Left kidney (tissue), 2 donors: Measurements from ENCODE around the gene HCCS. TPM values are rescaled to one million over a fixed set of nuclear protein-coding genes. Genes with fewer than 3 reads are reported as not detected.
A peak's percentile ranks its signal among the peaks of the same experiment; 100 is the strongest.
"Not testable (repeated sequence)": the region's sequence is repeated elsewhere in the genome, so short reads cannot be mapped to it uniquely, and the experiment has no call there.

Source experiments
- DNase-seq: peaks from one replicate; pipeline ENCODE4 v3.0.0-alpha.2; 2013
- polyA plus RNA-seq: library from polyadenylated mRNA; unstranded; fragments of 120-200 nt; gene quantifications from one replicate; pipeline ENCODE4 v1.2.1, GENCODE V29; 2013; ENCODE audit not compliant: insufficient read length

The HCCS gene
- polyA plus RNA-seq, 1 donor = 26.4 TPM

- no peak for DNase-seq
Observed at GRCh38 chrX:11119313-11119943, 8.3 kb downstream of the HCCS start.

DNA sequence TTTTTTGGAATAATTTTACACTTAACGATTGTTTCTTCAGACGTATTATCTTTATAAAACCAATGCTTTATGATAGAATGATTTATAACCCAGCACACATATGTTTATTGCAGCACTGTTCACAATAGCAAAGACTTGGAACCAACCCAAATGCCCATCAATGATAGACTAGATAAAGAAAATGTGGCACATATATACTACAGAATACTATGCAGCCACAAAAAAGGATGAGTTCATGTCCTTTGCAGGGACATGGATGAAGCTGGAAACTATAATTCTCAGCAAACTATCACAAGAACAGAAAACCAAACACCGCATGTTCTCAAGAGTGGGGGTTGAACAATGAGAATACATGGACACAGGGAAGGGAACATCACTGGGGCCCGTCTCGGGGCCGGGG lies 12.0 kb downstream of the HCCS start:
- DNase-seq = not testable (repeated sequence)

GRCh38 chrX:11124112-11124511 lies 13.0 kb downstream of the HCCS start:
- no peak for DNase-seq

DNA sequence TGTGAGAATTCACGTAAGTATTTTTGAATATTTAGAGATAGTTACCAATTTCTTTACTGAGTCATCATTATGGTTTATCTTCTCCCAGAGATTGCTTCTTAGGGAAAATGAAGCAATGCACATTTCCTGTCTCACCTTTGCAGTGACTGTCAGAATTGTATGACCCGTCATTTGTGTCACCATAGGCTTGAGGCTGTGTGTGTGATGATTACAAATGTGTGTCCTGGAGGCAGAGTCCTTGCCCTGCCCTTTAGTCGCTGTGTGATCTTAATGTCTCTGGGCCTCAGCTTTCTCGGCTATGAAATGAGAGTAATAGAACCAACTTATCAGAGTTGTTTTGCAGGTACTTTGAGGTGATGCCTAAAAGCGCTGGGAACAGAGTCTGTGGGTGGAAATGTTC lies 13.9 kb downstream of the HCCS start:
- DNase-seq = no peak

GRCh38 chrX:11129534-11130105 lies 18.5 kb downstream of the HCCS start:
- DNase-seq = no peak

GRCh38 chrX:11130136-11130535 lies 19.0 kb downstream of the HCCS start:
- no peak for DNase-seq

DNA sequence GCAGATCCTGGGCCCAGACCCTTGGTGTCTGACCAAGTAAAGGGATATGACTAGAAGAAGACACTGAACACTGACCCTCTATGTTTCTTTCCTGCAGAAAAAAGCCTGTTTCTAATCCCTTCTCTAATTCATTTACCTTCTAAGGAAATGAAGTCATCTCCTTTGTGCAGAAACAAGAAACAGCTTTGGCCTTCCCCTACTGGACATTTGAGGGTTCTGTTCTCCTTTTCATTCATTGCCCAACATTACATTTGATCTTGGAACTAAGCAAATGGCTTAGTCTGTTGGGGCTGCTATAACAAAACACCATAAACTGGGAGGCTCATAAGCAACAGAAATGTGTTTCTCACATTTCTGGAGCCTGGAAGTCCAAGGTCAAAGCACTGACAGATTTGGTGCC lies 20.0 kb downstream of the HCCS start:
- DNase-seq = no peak

GRCh38 chrX:11135564-11136185 lies 24.5 kb downstream of the HCCS start:
- DNase-seq = no peak

- peak; percentile 48 for DNase-seq
Observed at GRCh38 chrX:11137543-11138139, 26.5 kb downstream of the HCCS start.

GRCh38 chrX:11138498-11139390 lies 27.6 kb downstream of the HCCS start:
- no peak for DNase-seq

DNA sequence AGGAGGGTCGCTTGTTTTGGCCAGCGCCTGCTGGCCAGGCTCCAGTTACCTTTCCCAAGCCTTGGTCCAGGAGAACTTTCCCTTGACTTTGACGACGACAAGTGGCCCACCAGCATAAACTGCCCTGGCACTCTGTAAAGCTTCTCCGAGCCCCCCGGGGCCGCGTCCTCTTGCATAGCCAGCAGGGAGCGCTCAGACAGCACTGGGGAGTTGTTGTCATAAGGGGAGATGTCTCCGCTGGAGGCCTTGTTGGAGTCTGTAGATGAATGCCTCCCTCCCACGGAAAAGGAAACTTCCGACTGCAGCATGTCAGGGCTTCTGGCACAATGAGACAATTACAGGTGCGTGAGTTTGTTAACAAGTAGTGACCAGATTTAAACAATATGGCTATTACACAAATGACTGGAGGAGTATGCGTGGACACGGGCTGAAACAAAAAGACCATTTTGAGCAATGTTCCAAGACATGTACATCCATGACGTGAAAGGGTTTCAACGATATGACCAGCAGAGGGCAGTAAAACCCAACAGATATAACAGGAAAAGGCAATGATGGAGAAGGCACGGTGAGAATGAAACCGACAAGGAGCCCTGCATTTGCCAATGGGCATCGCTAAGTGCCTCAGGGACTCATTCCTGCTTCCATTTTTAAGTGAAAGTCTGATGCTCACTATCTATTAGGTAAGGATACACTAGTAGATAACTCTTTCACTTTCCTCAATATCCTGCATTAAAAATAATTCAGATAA lies 33.0 kb downstream of the HCCS start:
- DNase-seq = peak; percentile 83

DNA sequence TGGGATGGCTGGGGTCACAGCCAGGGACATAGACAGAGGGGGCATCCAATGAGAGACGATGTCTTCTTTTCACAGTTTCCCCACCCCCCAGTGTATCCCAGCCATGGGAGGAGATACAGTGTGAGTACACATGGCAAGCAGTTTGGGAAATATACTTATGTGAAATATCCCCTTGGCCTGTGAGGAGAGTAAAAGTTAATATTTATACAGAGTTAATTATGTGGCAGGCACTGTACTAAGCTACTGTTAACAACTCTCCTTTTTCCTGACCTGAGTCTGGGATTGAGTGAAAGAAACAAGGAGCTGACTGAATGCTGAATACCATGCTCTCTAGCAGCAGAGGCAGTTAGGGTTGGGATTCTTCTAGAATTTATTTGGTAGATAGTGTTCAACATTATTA lies 35.3 kb downstream of the HCCS start:
- no peak for DNase-seq

DNA sequence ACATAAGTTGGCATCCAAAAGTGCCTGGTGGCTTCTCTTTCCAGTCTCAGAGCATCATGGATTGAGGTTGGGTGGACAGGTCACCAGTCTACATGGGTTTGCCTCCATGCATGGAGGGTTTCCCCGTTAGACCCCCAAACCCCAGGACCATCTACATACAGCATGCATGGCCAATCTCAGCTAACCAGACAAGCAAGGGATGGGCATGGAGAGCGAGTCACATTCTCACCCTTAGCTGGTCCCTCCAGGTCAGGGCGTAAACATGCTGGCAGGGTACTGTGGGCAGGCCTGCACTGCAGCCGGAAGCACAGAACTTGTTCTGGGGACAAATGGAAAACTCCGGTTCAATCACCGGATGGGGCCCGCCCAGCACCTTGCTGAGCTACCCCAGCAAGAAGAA lies 37.3 kb downstream of the HCCS start:
- no peak for DNase-seq

GRCh38 chrX:11151799-11152559 lies 40.8 kb downstream of the HCCS start:
- no peak for DNase-seq

DNA sequence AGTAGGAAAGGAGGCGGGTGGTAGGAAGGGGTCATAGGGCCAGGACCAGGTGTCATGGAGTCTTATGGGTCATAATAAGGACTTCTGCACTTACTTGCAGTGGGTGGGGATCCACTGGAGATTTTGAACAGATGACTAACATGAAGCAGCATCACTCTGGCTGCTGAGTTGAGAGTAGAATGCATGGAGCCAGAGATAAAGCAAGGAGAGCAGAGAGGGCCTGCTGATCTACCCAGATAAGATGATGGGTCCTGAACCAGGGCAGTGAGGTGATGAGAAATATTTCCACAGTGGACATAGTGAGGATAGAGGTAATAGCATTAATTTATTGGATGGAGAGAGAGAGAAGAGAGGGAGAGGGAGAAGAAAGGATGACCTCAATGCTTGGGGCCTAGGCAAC lies 48.0 kb downstream of the HCCS start:
- DNase-seq = no peak

DNA sequence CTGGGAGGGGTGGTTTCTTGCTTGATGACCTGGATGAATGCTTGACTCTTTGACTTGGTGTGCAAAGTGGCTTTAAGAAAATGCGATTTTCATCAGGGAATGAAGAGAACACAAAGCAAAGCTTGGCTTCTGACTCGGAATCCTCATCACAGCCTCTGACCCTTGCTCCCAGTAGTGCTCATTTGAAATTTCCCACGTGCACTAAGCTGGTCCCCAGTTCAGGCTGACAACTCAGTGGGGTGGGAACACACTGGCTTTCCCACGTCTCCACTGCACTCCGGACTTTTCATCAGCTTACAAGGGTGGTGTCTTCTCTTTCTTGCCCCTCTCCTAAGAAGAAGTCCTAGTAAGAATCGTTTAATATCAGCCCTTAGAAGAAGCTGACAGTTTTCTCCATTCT lies 53.3 kb downstream of the HCCS start:
- DNase-seq = no peak

DNA sequence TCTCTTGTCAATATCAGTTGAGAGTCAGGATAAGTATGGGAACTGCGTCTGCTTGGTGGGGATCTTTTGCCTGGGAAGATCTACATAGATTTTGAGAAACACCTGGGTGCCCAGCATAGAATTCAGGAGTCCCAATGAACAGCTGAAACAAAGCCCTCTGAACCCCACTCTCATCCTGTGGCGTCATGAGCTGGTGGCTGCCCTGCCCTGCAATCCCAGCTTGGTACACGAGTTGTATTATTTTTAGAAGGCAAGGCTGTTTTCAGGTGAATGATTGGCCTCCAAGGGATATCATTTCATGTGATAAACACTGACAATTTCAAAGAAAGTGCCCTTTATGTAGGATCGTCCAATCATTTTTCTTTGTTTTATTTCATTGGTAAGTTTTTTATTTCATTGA lies 60.8 kb downstream of the HCCS start:
- DNase-seq = no peak

DNA sequence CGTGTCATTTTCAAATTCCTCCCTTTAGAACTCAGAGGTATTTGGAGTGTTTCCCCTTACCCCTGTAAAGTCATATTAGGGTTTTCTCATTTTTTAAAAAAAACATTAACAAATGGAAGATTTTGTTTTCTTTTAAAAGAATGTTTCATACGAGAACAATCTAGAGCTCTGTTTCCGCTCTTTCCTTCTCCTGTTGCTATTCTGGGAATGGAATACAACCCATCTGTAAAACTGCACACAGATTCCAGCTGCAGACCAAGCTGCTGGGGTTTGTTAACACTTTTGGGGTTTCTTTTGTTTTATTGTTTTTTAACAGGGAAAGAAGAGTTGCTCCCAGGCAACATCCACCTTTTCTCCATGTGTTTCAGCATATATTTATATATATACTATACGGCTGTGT lies 61.3 kb downstream of the HCCS start:
- no peak for DNase-seq
